Chondrocyte (in vitro differentiated cells): ENCODE data around the gene GALNT10. TPM values are rescaled to one million over a fixed set of nuclear protein-coding genes. Genes with fewer than 3 reads are reported as not detected.
A peak's percentile ranks its signal among the peaks of the same experiment; 100 is the strongest.

Source experiments
- DNase-seq: peaks from one replicate; pipeline ENCODE4 v3.0.0; 2021; ENCODE audit warnings: mixed read lengths, low spot score
- H3K27ac Mint-ChIP-seq: one replicate; pipeline ENCODE4 v1.8.0; 2021; ENCODE audit warnings: mild to moderate bottlenecking, moderate library complexity, mixed read lengths; ENCODE audit not compliant: unreplicated experiment
- H3K27me3 Mint-ChIP-seq: 2 replicates; pipeline ENCODE4 v1.8.0; 2021; ENCODE audit warnings: low read depth, mixed read lengths
- H3K36me3 Mint-ChIP-seq: 2 replicates; pipeline ENCODE4 v1.8.0; 2021; ENCODE audit warnings: low read depth, mixed read lengths
- H3K4me1 Mint-ChIP-seq: 2 replicates; pipeline ENCODE4 v1.8.0; 2021; ENCODE audit warnings: low read depth, mild to moderate bottlenecking, mixed read lengths
- H3K4me3 Mint-ChIP-seq: one replicate; pipeline ENCODE4 v1.8.0; 2021; ENCODE audit warnings: mild to moderate bottlenecking, moderate library complexity, mixed read lengths; ENCODE audit not compliant: unreplicated experiment
- H3K9me3 Mint-ChIP-seq: 2 replicates; pipeline ENCODE4 v1.8.0; 2021; ENCODE audit warnings: low read depth, mixed read lengths
- total RNA-seq: library from RNA; stranded (reverse); gene quantifications from 3 replicates; pipeline ENCODE4 v1.2.1, GENCODE V29; 2021
- TF ChIP-seq, protein P1 (sequence below): fragments of 200-600 bp; sonication (generic); IDR thresholded peaks from 2 replicates; pipeline ENCODE4 v1.5.0; 2021; ENCODE audit warnings: antibody characterized with exemption, mild to moderate bottlenecking, moderate library complexity

The GALNT10 gene
- total RNA-seq, 1 donor from 2014 or later: 155 TPM

DNA sequence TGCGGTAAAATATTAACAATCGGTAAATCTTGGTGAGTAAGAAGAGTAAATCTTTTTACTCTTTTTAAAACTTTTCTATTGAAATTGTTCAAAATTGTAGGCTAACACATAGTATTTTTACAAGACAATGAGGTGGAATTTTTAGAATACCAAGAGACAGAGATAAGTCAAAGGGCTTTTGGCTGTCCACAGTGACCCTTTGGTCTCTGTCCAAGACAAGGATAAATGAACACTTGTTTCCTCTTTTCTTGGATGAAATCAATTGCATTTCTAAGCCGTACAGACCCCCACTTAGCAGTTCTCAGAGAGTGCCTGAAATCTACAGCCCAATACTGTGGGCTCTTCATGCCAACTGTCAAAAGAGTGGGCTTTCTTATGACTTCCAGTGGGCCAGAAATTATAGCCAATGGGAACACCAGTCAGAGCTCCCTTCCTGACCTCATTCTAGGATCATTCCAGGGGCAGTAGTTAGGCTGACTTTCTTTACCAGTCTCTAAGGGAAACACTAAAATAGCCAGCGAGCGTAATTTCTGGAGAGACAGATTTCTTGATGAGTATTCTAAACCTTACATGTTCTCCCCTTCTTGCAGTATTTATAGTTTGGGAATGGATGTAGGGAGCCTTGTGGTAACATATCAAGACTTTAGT is 74.1 kb downstream of the GALNT10 start:
- Mint-ChIP-seq H3K4me1 (peaks cover 66% of the 10 kb centered on the region), H3K4me3 (no peak overlapping the region)
- TF ChIP-seq, protein P1, sequence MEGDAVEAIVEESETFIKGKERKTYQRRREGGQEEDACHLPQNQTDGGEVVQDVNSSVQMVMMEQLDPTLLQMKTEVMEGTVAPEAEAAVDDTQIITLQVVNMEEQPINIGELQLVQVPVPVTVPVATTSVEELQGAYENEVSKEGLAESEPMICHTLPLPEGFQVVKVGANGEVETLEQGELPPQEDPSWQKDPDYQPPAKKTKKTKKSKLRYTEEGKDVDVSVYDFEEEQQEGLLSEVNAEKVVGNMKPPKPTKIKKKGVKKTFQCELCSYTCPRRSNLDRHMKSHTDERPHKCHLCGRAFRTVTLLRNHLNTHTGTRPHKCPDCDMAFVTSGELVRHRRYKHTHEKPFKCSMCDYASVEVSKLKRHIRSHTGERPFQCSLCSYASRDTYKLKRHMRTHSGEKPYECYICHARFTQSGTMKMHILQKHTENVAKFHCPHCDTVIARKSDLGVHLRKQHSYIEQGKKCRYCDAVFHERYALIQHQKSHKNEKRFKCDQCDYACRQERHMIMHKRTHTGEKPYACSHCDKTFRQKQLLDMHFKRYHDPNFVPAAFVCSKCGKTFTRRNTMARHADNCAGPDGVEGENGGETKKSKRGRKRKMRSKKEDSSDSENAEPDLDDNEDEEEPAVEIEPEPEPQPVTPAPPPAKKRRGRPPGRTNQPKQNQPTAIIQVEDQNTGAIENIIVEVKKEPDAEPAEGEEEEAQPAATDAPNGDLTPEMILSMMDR: no peak

DNA sequence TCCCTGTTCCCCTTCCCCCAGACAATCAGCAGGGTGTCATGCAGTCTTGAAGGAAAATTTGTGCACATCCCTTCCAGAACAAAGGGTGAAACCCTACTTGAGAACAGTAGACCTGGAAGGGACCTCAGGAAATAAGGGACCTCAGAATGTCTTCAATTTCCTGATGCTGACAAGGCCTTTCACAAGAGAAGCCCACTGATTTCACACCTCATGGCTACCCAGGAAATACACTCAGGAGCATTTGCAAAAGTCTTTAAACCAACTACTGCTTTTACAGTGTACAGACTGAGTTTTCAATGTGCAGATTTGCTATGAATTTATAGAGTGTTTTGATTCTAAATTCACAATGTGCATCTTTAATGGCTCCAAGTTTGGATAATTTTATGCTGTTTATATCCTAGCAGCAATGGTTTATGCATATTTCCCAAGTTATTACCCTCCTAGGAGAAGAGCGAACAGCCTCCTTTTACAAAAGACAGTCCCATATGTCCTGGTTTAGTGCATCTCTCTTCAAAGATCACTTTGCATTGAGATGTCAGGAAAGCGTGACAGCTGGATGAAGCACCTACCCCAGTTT is 74.8 kb downstream of the GALNT10 start:
- TF ChIP-seq, protein P1: no peak
- Mint-ChIP-seq H3K9me3 (peaks cover 2% of the 10 kb centered on the region), H3K36me3 (peaks cover 10% of the 10 kb centered on the region), H3K4me1 (peaks cover 60% of the 10 kb centered on the region), H3K4me3 (no peak overlapping the region), H3K27me3 (no peaks in the 10 kb centered on the region), H3K27ac (no peak overlapping the region)
- no peak for DNase-seq

More for the DNA sequence above, 74.1 kb downstream of the GALNT10 start:
- Mint-ChIP-seq H3K9me3 (peaks cover 2% of the 10 kb centered on the region), H3K27me3 (no peaks in the 10 kb centered on the region), H3K27ac (peak overlapping the region; percentile 45), H3K36me3 (peaks cover 10% of the 10 kb centered on the region)
- no peak for DNase-seq

DNA sequence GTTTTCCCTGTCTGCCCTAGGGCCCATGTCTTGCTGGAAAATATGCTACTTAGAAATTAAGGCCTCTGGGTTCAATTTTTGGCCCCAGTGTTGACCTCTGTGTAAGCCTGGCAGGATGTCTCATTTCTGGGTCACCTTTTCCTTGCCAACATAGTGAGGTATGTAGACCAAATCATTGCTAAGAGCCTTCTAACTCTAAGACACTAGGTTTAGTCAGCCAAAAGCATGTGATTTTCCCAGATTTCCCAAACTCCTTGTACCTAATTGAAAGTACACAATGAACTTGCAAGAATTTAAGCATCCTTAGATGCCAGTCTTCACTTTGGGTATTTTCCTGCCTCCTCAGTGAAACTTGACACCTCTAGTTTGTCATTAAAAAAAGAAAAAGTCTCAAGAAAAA is 77.0 kb downstream of the GALNT10 start:
- H3K36me3 Mint-ChIP-seq: peaks cover 8% of the 10 kb centered on the region
- H3K27ac Mint-ChIP-seq: peak overlapping the region; percentile 43
- no peak overlapping the region for H3K4me3 Mint-ChIP-seq
- H3K27me3 Mint-ChIP-seq: no peaks in the 10 kb centered on the region
- DNase-seq: no peak
- TF ChIP-seq, protein P1: no peak
- H3K4me1 Mint-ChIP-seq: peaks cover 53% of the 10 kb centered on the region
- H3K9me3 Mint-ChIP-seq: peaks cover 2% of the 10 kb centered on the region

DNA sequence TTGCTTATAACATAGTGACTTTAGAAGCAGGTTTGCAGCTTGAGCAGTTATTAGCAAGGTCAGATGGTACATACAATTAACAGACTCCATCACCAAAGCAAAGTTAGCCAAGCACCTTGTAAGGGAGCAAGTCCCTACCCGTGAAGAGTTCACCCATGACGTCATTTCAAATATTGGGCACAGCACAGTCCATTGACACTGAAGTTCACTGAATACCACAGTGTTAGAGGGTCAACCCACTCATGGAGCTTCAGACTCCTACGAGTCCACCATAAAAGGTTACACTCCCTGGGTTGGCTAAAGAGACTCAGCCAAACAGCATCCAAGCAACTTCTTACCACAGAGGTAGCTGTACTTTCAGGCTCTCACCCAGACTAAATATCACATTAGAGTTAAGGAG is 77.5 kb downstream of the GALNT10 start:
- Mint-ChIP-seq H3K4me1 (peaks cover 57% of the 10 kb centered on the region), H3K27ac (peak overlapping the region; percentile 32)

DNA sequence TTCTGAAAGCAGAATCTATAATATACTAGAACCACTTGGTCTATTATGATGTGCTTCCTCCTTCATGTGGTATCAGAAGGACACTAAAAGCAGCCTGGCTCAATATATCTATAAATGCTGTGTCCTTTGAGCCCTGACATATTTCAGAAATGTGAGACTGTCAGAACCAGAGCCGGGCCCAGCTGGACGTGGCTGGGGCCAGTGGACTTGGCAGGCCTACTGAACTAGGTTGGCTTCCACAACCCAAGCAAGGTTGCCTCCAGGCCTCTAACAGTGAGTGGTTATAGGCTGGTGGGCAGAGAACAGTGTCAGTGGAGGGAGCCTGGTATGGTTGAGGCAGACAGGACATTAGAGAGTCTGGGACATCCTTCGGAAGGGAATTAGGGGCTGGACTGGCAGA is 78.9 kb downstream of the GALNT10 start:
- H3K36me3 Mint-ChIP-seq: peaks cover 1% of the 10 kb centered on the region
- no peak overlapping the region for H3K4me3 Mint-ChIP-seq
- H3K9me3 Mint-ChIP-seq: no peaks in the 10 kb centered on the region
- DNase-seq: no peak
- peaks cover 60% of the 10 kb centered on the region for H3K4me1 Mint-ChIP-seq
- H3K27ac Mint-ChIP-seq: peak overlapping the region; percentile 9
- TF ChIP-seq, protein P1: no peak
- no peaks in the 10 kb centered on the region for H3K27me3 Mint-ChIP-seq

More for the DNA sequence above, 77.5 kb downstream of the GALNT10 start:
- Mint-ChIP-seq H3K36me3 (peaks cover 5% of the 10 kb centered on the region), H3K27me3 (no peaks in the 10 kb centered on the region), H3K9me3 (no peaks in the 10 kb centered on the region), H3K4me3 (no peak overlapping the region)
- no peak for DNase-seq
- TF ChIP-seq, protein P1: no peak
